Measurements from ENCODE around the gene RFX7.

- TF ChIP-seq CTCF (conservative IDR thresholded peaks at IDR 0.05; ENCODE audit: low read length) (no peak), EZH2phosphoT487 (IDR thresholded peaks at IDR 0.05; ENCODE audit: borderline replicate concordance) (no peak)
Measured at GRCh38 chr15:56187665-56188064, 56.0 kb downstream of the RFX7 start.

Data from Loucy (cell line).